Hematopoietic multipotent progenitor cell treated with erythropoietin and hydrocortisone succinate and interleukin-3 and kit ligand, for 8 days (in vitro differentiated cells): ENCODE data around the gene PRRX2.
"Not testable (repeated sequence)": the region's sequence is repeated elsewhere in the genome, so short reads cannot be mapped to it uniquely, and the experiment has no call there.

Experiments used
- DNase-seq: peaks from one replicate; pipeline ENCODE4 v3.0.0-alpha.2; 2015

PRRX2 gene

DNA sequence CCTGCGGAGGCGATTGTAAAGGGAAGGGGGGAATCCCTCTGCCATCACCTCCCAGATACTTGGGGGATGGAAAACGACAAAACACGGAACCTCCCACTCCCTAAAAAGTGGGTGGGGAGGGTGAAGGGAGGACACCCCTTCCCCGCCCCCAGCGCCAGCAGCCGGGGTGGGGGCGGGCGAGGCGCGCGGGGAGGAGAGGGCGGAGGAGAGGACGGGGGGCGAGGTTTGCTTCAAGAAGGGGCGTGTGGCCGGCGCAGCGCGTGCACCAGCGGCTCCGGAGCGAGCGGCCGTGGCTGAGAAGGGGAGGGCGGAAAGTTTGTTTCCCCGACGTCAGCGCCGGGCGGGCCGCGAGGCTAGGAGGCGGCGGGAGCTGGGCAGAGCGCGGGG lies at the start of gene PRRX2:
Gene PRRX2, plus strand, starts transcription at position 259 of the 387 bp plus-strand sequence. CDS start 221 bp downstream, outside the sequence.
- DNase-seq: no peak

DNA sequence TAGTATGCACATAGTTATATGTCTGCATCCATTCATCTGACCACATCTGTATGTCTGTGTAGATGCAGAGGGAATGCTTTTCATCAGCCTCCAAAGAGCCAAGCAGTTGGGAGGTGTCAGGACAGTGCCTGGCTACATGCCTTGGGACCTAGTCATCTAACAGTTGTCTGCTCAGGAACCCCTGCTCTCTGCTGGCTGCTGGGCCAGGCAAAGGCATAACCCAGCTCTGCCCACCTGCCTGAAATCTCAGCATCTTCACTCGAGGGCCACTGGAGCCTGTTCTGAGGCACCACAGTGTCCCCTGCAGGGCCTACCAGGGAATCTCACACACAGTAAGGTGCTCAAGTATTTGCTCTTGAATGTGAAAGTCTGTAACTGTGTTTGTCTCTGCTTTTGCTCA lies 48.3 kb upstream of the PRRX2 start:
- no peak for DNase-seq

DNA sequence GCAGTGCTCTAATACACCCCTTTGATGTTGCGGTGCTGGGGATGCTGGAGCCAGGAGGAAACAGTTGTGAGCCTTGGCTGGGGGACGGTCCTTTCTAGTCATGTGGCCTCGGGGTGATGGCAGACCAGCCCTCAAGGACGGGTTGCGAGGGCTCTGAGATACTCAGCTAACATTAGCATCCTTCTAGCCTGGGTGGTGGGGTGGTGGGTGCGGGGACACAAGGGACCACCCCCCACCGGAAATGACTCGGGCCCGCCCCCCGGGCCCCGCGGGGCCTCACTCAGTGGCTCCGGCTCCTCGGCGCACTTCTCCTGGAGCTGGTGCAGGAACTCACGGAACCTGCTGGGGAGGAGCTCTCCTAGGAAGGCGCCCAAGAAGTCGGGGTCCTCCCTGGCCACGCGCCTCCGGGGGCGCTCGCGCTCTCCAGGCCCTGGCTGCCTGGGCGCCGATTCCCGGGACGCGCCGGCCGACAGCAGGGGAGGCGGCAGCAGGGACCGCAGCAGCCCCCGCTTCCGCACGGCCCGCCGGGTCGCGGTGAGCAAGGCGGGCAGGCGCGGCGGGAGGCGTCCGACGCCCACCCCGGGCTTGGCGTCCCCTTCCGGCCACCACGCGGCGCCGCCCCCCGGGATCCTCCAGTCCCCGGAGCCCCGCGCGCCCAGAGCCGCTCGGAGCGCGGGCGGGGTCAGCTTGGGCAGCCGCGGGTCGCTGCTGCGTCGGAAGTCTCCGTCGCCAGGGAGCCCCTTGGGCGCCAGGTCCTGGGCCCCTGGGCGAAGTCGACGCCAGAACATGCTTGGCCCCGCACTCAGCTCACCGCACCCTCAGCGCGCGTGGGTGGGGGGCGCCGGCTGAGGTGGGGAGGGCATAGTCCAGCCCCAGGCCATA lies 45.4 kb upstream of the PRRX2 start:
- DNase-seq: no peak

DNA sequence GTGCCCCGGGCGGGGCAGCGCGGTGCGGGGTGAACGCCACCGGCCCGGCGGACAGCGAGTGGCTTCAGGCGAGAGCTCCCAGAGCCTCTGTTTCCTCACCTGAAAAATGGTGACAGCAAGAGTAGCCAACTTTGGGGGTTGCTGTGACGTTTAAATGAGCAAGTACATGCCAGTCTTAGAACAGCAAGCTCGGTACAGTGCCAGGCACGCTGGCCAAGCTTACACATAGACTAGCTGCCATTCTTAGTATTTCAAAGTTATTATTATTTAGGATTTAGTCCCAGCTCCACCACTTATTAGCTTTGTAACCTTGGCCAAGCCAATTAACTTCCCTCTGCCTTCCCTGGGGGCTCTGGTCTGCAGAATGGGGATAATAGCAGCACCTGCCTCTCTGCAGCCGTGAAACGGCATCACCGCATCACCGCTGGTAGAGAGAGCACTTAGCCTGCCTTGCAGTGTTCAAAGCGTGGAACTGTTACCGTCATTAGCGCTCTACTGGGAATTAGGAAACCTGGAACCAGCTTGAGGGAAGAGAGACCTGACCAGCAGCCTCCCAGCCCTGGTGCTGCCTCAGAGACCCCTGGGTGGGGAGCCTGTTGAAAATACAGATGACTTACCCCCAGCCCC lies 44.7 kb upstream of the PRRX2 start, which contains the start of gene C9orf50:
Gene C9orf50, minus strand, starts transcription at position 433 of the 627 bp plus-strand sequence. CDS start 527 bp downstream, outside the sequence.
- no peak for DNase-seq

DNA sequence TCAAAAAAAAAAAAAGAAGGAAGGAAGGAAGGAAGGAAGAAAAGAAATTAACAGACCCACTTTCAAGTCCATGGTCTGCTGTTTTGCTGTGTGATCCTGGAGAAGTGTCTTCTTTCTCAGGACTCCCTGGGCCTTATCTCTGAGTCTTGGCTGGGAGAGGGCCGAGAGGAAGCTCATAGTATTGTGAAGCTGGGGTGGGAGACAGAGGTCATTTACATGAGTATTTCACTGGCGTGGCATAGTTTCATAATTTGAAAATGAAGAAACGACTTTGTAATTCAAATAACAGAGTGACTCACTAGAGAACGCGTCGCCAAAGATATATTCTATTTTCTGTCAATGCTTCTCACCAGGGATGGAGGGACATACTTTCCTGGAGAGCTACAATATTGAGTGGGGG lies 42.1 kb upstream of the PRRX2 start:
- no peak for DNase-seq

DNA sequence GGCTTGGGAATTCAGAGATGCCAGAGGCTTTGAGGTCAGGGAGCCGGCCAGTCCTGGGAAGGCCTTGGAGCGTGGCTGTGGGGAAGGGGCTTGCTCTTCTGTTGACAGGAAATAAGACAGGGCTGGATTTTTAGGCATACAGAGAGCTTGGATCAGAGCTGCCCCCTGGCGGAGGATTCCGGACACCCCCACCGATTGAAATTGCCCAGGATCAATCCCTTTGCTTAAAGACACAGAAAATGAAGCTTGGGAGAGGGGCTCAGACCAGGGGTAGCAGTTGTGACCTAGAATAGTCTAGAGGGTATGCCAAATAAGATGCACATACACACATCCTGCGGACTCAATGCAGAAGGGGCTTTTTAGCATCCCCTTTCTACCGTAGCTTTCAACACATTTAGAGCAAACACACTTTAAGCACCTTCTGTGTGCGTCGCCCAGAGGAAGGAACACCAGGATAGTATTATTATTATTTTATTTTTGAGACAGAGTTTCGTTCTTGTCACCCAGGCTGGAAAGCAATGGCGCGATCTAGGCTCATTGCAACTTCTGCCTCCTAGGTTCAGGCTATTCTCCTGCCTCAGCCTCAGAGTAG lies 41.2 kb upstream of the PRRX2 start:
- peak; percentile 67 for DNase-seq

DNA sequence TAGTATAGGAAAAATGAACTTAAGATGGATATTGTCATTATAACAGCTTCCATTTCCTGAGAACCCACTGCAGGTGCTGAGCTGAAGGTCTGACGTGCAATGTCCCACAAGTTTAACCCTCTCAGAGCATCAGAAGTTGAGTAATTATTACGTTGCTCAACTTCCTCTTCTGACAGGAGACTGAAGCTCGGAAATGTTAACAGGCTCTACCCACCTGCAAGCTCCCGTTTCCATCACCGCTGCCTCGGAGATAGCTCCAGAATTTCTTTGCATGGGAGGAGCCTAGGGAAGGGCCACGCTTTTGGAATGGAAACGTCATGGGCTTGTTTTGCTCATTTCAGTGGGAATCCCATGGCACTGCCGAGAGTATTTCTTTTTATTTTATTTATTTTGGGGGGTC lies 40.5 kb upstream of the PRRX2 start:
- DNase-seq: peak; percentile 39

DNA sequence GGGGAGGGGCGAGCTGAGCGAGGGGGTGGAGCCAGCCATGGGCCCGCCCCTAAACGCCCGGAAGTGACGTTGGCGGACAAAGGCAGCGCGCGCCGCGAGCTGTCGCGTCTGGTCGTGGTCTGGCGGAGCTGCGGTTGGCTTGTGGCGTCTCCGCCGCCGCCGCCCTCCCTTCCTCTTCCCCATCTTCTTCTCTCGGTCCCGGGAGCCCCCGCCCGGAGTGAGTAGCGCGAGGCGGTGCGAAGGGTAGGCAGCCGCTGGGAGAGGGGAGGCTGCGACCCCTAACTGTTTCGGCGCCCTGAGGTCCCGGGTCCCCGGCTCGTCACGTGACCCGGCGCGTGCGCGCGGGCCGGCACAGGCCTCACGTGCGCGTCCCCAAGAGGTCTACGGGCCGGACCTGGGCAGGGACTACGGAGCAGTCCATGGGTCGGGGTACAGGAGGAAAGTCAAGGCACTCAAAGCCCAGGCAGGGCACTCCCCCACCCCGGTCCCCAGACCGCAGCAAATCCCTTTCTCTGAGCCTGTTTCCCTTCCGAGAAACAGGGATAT lies 39.3 kb upstream of the PRRX2 start, which contains the start of gene NTMT1:
Gene NTMT1, plus strand, starts transcription at position 85 of the 546 bp plus-strand sequence. CDS start 6,541 bp downstream, outside the sequence.
- peak; percentile 84 for DNase-seq

DNA sequence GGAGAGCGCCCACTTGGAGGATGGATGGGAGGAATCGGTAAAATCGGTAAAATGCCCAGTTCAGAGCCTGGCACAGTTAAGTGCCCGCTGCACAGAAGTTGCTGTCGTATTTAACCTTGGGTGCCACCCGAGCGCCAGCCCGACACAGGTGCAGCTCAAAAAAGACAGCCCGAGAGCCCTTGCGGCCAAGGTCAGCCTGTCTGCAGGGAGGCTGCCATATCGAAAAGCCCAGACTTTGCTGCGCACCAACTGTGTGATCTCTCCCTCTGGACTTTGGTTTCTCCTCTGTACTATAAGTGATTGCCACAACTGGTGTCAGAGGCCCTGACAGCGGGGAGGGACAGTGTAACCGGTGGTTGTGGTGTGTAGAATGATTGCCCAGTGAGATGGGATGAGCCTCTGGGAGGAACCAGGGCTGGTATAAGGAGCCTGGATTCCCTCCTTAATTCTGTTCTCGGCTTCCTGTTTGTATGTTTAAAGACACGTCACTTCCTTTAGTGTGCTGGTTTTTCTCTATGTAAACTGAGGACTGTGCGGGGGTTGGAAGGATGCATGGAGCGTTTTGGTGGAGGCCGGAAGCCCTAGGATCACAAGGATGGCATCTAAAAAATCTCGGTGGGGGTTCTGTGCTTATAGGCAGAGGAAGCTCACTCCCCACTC lies 38.7 kb upstream of the PRRX2 start:
- peak; percentile 50 for DNase-seq

DNA sequence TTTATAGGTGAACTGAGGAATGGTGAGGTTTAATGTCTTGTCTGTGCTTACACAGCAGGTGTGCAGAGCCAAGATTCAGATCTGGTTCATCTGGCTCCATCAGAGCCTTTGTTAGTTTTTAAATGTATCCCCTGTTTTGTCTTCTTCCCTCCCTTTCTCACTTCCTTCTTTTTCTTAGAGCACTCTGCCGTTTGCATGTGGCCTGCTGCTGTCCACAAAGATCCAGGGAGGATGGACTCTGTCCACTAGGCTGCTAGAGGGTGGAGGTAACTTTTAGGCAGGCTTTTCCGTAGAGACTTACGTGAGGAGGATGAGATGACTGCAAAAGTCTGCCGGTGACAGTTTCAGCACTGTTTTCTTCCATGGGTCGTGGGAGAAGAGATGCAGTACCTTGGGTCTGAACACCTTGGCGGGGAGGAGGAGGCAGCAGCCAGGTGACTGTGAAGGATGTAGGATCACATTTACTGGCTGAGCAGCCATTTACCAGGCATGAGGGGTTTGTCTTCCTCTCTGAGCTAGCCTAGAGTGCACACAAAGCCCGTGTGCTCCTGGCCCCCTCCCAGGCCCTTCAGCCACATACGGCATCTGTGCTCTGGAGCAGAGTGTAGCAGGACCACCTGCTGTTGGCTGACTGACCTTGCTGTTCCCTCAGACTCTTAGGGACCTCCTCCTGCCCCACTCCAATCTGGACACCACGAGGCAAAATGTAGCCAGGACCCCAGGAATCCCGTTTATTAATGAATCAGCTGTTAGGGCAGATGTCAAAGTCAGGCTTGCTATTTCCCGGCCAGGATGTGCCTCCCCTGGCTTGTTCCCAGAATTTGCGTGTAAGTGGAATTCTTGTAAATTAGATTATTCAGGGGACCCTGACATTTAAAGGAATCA lies 37.6 kb upstream of the PRRX2 start:
- DNase-seq: no peak

DNA sequence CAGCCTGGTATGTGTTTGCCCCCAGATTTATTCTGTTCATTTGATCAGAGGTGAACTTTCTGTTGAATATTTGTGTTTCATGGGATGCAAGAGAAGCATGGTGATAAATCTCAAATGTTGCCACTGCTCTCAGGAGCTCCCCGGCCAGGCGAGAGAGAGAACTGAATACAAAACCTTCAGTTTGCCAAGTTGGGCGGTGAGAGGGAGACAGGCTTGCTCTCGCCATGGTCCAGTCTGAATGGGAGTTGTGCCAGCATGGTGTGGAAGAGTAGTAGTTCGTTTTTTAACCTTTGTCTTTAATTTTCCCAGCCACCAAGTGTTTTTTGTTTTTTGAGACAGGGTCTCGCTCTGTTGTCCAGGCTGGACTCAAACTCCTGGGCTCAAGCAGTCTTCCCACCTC lies 36.7 kb upstream of the PRRX2 start:
- DNase-seq: no peak

DNA sequence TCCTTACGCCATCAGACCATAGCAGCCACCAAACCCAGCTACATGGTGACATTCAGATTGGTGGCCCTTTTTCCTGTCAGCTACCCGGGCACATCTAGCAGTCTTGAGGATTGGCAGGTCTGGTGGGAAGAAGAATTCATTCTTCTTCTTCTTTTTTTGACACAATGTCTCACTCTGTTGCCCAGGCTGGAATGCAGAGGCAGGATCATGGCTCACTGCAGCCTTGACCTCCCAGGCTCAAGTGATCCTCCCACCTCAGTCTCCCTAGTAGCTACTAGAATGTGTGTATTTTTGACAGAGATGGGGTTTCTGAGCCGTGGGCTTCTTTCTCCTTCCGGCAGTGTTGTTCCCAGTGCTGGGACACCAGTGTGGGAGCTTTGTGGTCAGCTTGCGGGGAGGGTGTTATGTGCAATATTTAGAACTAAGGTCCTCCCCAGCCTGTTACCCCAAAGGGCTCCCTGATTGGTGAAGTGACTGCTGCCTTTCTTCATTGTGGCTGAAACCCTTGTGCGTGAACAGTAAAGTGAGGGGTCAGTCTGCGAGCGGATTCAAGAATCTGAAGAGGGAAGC lies 36.1 kb upstream of the PRRX2 start:
- no peak for DNase-seq

DNA sequence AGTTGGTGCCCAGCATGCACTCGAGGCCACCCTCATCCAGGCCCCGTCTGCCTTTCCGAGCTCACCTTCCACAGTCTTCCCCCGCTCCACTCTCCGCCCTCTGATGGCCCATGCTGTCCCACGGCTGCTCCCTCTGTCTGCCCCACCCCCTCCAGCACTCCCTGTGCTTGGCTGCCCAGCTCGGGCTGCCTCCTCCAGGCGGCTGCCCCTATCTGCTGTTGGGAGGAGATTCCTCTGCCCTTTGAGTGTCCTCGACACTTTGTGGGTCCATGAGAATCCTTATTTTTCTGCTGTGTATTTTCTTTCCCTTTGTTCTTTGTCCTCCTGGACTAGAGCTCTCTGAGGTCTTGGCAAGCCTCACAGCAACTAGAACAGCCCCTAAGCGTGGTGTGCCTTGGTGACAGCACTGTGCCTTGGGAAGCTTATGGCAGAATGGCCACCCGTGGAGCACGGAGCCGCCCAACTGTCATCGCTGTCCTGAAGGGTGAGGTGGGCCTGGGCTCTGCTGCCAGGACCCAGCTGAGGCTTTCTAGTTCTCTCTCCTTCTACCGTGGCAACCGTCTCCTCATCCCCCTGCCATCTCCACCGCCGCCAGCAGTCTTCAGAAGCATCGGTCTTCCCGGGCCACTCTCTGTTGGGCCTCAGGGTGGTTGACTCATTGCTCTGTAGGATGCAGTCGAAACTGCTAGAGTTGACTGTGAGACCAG lies 34.3 kb upstream of the PRRX2 start:
- no peak for DNase-seq

DNA sequence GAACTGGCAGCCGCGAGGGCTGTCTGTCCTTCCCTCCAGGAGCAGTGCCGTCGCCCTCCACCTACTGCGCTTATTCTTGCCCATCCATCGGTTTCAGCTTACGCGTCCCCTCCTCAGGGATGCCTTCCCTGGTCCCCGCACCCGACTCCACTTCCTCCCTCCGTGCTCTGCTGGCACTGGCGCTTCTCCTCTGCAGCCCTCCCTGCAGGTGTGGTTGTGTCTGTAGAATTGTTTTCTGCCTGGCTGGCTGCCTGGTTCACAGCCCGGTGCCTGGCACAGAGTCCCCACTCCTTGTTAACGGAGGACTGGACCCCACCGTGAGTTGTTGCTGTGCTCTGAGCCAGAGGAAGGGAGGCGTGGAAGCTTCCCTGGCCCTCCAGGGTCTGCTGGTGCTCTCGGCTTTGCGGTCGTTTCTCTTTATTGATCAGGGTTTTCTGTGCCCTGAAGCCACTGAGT lies 33.7 kb upstream of the PRRX2 start:
- no peak for DNase-seq

DNA sequence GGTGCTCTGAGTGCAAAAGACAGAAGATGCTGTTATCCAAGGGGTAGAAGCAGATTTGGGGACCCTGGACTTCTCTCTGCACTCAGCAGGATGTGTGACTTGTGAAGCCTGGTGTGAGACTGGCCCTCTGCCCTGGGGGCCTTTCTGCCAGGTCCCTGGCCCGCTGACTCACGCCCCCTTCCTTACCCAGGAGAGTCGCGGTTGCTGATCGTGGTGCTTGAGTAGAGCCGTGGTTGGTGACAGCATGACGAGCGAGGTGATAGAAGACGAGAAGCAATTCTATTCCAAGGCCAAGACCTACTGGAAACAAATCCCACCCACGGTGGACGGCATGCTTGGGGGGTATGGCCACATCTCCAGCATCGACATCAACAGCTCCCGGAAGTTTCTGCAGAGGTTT lies 33.0 kb upstream of the PRRX2 start:
- DNase-seq: no peak

DNA sequence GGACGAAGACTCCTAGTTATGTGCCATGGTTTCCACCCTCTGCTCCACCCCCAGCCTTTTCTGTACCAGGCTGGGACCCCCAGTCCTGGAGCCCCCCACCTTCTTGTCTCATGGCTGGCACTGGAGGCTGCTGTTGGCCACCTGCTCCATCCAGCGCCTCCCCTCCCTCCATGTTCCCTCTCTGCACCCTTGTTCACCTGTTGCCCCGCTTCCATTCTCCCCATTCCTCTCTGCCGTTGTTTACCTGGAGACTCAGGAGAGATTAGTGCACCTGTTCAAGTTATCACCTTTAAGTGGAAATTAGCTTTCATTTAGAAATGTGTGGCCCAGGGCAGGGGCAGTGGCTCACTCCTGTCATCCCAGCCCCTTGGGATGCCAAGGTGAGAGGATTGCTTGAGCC lies 32.2 kb upstream of the PRRX2 start:
- DNase-seq: no peak

DNA sequence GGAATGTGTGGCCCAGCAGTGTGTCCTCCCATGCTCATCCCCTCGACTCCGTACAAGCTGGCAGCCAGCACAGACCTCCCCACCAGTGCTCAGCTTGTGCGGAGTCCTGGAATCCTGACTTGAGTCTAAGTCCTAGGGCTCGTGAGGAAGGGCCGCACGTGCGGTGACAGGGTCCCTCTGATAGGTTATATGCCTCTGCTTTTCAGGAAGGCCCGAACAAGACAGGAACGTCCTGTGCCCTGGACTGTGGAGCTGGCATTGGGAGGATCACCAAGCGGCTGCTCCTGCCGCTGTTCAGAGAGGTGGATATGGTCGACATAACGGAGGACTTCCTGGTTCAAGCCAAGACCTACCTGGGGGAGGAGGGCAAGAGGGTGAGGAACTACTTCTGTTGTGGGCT lies 31.6 kb upstream of the PRRX2 start:
- no peak for DNase-seq

DNA sequence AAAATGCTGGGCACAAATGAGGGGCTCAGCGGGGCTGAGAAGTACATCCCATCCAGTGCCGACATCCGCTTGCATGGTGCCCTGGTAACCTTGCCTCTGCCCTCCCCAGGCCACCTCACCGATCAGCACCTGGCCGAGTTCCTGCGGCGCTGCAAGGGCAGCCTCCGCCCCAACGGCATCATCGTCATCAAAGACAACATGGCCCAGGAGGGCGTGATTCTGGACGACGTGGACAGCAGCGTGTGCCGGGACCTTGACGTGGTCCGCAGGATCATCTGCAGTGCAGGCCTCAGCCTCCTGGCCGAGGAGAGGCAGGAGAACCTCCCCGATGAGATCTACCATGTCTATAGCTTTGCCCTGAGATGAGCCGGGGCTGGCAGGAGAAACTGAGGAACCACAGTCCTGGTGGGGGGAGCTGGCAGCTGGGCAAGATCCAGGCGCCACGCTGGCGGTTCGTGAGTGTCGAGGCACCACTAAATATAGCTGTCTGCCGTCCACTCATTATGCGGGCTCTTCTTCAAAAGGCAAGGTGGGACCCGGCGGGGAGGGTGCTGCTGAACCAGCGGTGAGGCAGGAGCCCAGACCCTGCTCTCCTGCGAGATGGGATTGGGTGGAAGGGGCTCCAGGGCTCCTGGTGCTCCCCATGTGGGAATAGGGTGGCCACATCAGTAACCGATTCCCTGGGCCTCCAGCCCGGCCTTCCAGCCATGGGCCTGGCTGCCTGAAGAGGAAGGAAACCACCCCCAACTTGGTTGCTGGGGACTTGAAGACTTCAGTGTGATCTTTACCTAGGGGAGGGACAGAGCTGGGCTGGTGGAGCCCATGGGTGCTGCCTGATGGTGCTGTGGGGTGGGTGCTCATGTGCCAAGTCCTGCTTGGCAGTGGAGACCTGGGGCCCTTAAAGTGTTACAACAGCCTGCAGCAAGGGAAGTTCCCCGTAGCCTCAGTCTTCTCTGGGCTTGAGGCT lies 30.1 kb upstream of the PRRX2 start:
- no peak for DNase-seq

DNA sequence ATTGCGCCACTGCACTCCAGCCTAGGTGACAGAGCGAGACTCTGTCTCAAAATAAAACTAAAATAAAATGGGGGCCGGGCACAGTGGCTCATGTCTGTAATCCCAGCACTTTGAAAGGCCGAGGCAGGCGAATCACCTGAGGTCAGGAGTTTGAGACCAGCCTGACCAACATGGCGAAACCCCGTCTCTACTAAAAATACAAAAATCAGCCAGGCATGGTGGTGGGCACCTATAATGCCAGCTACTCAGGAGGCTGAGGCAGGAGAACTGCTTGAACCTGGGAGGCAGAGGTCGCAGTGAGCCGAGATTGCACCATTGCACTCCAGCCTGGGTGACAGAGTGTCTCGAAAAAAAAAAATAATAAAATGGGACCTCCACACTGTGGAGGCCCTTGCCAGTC lies 29.1 kb upstream of the PRRX2 start:
- not testable (repeated sequence) for DNase-seq
